Ishikawa (cell line): ENCODE measurements around the gene KLF15.
A peak's percentile ranks its signal among the peaks of the same experiment; 100 is the strongest.

Experiments
- CEBPB ChIP-seq: IDR thresholded peaks from 2 replicates; pipeline ENCODE4 v1.6.1; 2012
- MAX ChIP-seq: IDR thresholded peaks from 2 replicates; pipeline ENCODE4 v1.6.1; 2012
- TCF12 ChIP-seq: IDR thresholded peaks from 2 replicates; pipeline ENCODE4 v1.6.1; 2012; ENCODE audit warnings: low read depth

- TF ChIP-seq TCF12 (no peak; the same call in 1 of the 2 replicates), MAX (peak; percentile 50), CEBPB (no peak)
These were observed 589 bp downstream of the KLF15 start for GRCh38 chr3:126356373-126357264.
